IMR-90 (cell line): Measurements from ENCODE around the gene CNPY1. TPM values are rescaled to one million over a fixed set of nuclear protein-coding genes. Genes with fewer than 3 reads are reported as not detected.

Source experiments
- ATAC-seq: fragments of 200-7000 bp; cut with Tn5 transposase; 2 replicates; pipeline ENCODE4 v1.9.1; 2020; ENCODE audit warnings: low read depth, mild to moderate bottlenecking, moderate library complexity
- BruUV-seq: library from RNA; stranded (reverse); fragments of 400-500 nt; replicated peaks from 2 replicates; lab custom pipeline; 2021; lab: Mats Ljungman, UMichigan
- CTCF ChIA-PET: fragments of 300-600 bp; formaldehyde crosslinking; extraction: SDS; loops from one replicate; lab custom pipeline; 2021; ENCODE audit warnings: antibody characterized with exemption; lab: Yijun Ruan, JAX
- POLR2A ChIA-PET: fragments of 300-600 bp; sonication (Branson Sonifier 250); formaldehyde crosslinking; loops from one replicate; lab custom pipeline; 2022; ENCODE audit warnings: antibody characterized with exemption; ENCODE audit not compliant: unreplicated experiment; lab: Charles Lee
- DNase-seq: peaks from one replicate; pipeline ENCODE4 v3.0.0; 2013
- H2AFZ ChIP-seq: replicated peaks from 2 replicates; pipeline ENCODE3; 2013; ENCODE audit warnings: low read length, mild to moderate bottlenecking; ENCODE audit not compliant: poor library complexity
- H2AK5ac ChIP-seq: 2 replicates; pipeline ENCODE4 v1.6.1; 2013; ENCODE audit warnings: low read depth, low read length, inconsistent platforms
- H2AK9ac ChIP-seq: replicated peaks from 2 replicates; pipeline ENCODE3; 2013; ENCODE audit warnings: mild to moderate bottlenecking, low read depth, low read length, moderate library complexity; ENCODE audit not compliant: poor library complexity
- H2BK120ac ChIP-seq: 2 replicates; pipeline ENCODE4 v1.6.1; 2013; ENCODE audit warnings: low read depth, low read length, inconsistent platforms
- H2BK15ac ChIP-seq: 3 replicates; pipeline ENCODE4 v1.6.1; 2013; ENCODE audit warnings: low read depth, low read length, inconsistent platforms
- H2BK20ac ChIP-seq: 2 replicates; pipeline ENCODE4 v1.6.1; 2013; ENCODE audit warnings: low read depth, mild to moderate bottlenecking, inconsistent platforms, low read length, moderate library complexity
- H2BK5ac ChIP-seq: 2 replicates; pipeline ENCODE4 v1.6.1; 2013; ENCODE audit warnings: mild to moderate bottlenecking, low read depth, low read length, inconsistent platforms; ENCODE audit not compliant: poor library complexity, severe bottlenecking
- H3K14ac ChIP-seq: replicated peaks from 2 replicates; pipeline ENCODE4 v1.6.1; 2013; ENCODE audit warnings: low read depth, low read length, inconsistent platforms
- H3K18ac ChIP-seq: 2 replicates; pipeline ENCODE4 v1.6.1; 2013; ENCODE audit warnings: low read depth, low read length, control low read depth
- H3K23ac ChIP-seq: 2 replicates; pipeline ENCODE4 v1.6.1; 2013; ENCODE audit warnings: low read depth, low read length, inconsistent platforms
- H3K27ac ChIP-seq: 2 replicates; pipeline ENCODE4 v1.5.1; 2013; ENCODE audit warnings: mild to moderate bottlenecking, control low read depth, low read length; ENCODE audit not compliant: insufficient read depth
- H3K27me3 ChIP-seq: 2 replicates; pipeline ENCODE4 v1.6.1; 2013; ENCODE audit warnings: low read length; ENCODE audit not compliant: control insufficient read depth, insufficient read depth
- H3K36me3 ChIP-seq: 2 replicates; pipeline ENCODE4 v1.6.1; 2013; ENCODE audit warnings: low read length, mixed read lengths; ENCODE audit not compliant: control insufficient read depth, insufficient read depth
- H3K4ac ChIP-seq: 2 replicates; pipeline ENCODE4 v1.6.1; 2013; ENCODE audit warnings: low read depth, low read length, inconsistent platforms
- H3K4me1 ChIP-seq: 2 replicates; pipeline ENCODE4 v1.6.1; 2013; ENCODE audit warnings: low read length, mixed read lengths; ENCODE audit not compliant: control insufficient read depth, insufficient read depth
- H3K4me2 ChIP-seq: 2 replicates; pipeline ENCODE4 v1.6.1; 2013; ENCODE audit warnings: low read depth, mild to moderate bottlenecking, control low read depth, low read length, moderate library complexity
- H3K4me3 ChIP-seq: 2 replicates; pipeline ENCODE4 v1.5.1; 2013; ENCODE audit warnings: low read depth, mild to moderate bottlenecking, control low read depth, low read length, moderate library complexity; ENCODE audit not compliant: insufficient read depth
- H3K56ac ChIP-seq: 2 replicates; pipeline ENCODE4 v1.6.1; 2013; ENCODE audit warnings: low read length, inconsistent platforms; ENCODE audit not compliant: insufficient read depth; ENCODE audit errors: extremely low read depth
- H3K79me1 ChIP-seq, 2 experiments: 2 replicates each; pipeline ENCODE4 v1.6.1; 2013; ENCODE audit warnings: low read length in 2 of 2, inconsistent platforms in 1 of 2, low read depth in 1 of 2
- H3K9ac ChIP-seq: 2 replicates; pipeline ENCODE4 v1.6.1; 2013; ENCODE audit warnings: low read depth, low read length, control low read depth
- H3K9me1 ChIP-seq: 2 replicates; pipeline ENCODE4 v1.6.1; 2013; ENCODE audit warnings: low read length, inconsistent platforms; ENCODE audit not compliant: insufficient read depth
- H3K9me3 ChIP-seq: 2 replicates; pipeline ENCODE4 v1.6.1; 2013; ENCODE audit warnings: low read length; ENCODE audit not compliant: control insufficient read depth, insufficient read depth
- H4K20me1 ChIP-seq: 2 replicates; pipeline ENCODE4 v1.6.1; 2013; ENCODE audit warnings: low read length, inconsistent platforms; ENCODE audit not compliant: insufficient read depth
- H4K5ac ChIP-seq: 2 replicates; pipeline ENCODE4 v1.6.1; 2013; ENCODE audit warnings: mild to moderate bottlenecking, low read depth, low read length, control low read depth
- H4K8ac ChIP-seq, 2 experiments: 2 replicates each; pipeline ENCODE4 v1.6.1; 2013; ENCODE audit warnings: low read depth in 2 of 2, low read length in 2 of 2, control low read depth in 1 of 2, inconsistent platforms in 1 of 2
- H4K91ac ChIP-seq: 2 replicates; pipeline ENCODE4 v1.6.1; 2013; ENCODE audit warnings: low read depth, low read length, inconsistent platforms; ENCODE audit not compliant: insufficient read depth
- BHLHE40 ChIP-seq: fragments of 150-350 bp; IDR thresholded peaks from 2 replicates; pipeline ENCODE4 v1.6.1; 2016; ENCODE audit warnings: mild to moderate bottlenecking, low read depth, low read length
- CEBPB ChIP-seq: IDR thresholded peaks from 2 replicates; pipeline ENCODE4 v1.6.1; 2012; ENCODE audit warnings: low read depth, low read length, improper control_type of control experiment
- ELK1 ChIP-seq: fragments of 150-350 bp; IDR thresholded peaks from 2 replicates; pipeline ENCODE4 v1.6.1; 2016; ENCODE audit warnings: low read depth, mild to moderate bottlenecking, low read length, moderate library complexity, borderline replicate concordance
- FOS ChIP-seq: fragments of 150-350 bp; IDR thresholded peaks from 2 replicates; pipeline ENCODE4 v1.6.1; 2016; ENCODE audit warnings: low read depth, low read length
- MAFK ChIP-seq: IDR thresholded peaks from 2 replicates; pipeline ENCODE4 v1.6.1; 2012; ENCODE audit warnings: low read depth, low read length, improper control_type of control experiment
- MAZ ChIP-seq: IDR thresholded peaks from 2 replicates; pipeline ENCODE4 v1.6.1; 2012; ENCODE audit warnings: low read depth, mild to moderate bottlenecking, low read length, improper control_type of control experiment, moderate library complexity, borderline replicate concordance
- MXI1 ChIP-seq: IDR thresholded peaks from 2 replicates; pipeline ENCODE4 v1.6.1; 2012; ENCODE audit warnings: low read depth, mild to moderate bottlenecking, low read length, moderate library complexity, borderline replicate concordance
- NFE2L2 ChIP-seq: fragments of 150-350 bp; IDR thresholded peaks from 2 replicates; pipeline ENCODE4 v1.6.1; 2016; ENCODE audit warnings: low read depth, mild to moderate bottlenecking, low read length
- POLR2A ChIP-seq: IDR thresholded peaks from 2 replicates; pipeline ENCODE4 v1.6.1; 2012; ENCODE audit warnings: mild to moderate bottlenecking, low read depth, low read length
- RAD21 ChIP-seq: IDR thresholded peaks from 2 replicates; pipeline ENCODE4 v1.6.1; 2012; ENCODE audit warnings: low read length, improper control_type of control experiment
- RCOR1 ChIP-seq: IDR thresholded peaks from 2 replicates; pipeline ENCODE4 v1.6.1; 2012; ENCODE audit warnings: mild to moderate bottlenecking, low read length, improper control_type of control experiment; ENCODE audit not compliant: insufficient replicate concordance
- RFX5 ChIP-seq: IDR thresholded peaks from 2 replicates; pipeline ENCODE4 v1.8.0; 2012; ENCODE audit warnings: low read depth, mild to moderate bottlenecking, low read length, moderate library complexity
- SMC3 ChIP-seq: fragments of 150-350 bp; IDR thresholded peaks from 2 replicates; pipeline ENCODE4 v1.6.1; 2016; ENCODE audit warnings: low read depth, mild to moderate bottlenecking, antibody characterized with exemption, low read length, moderate library complexity
- WGBS, 2 experiments: methylation state at CpG; one replicate each; pipeline versions ENCODE4 v1.1.5 to v1.1.7; 2013; ENCODE audit warnings: missing lambda C conversion rate in 2 of 2; ENCODE audit not compliant: insufficient read length in 1 of 2; ENCODE audit errors: extremely low coverage in 2 of 2; 5-methylcytosine and 5-hydroxymethylcytosine counted together
- dilution Hi-C: fragments of 300-500 bp; cut with HindIII; formaldehyde crosslinking; loops from one replicate; pipeline ENCODE4 v1.14.3; 2018; ENCODE audit warnings: low sequenced_read_pairs; ENCODE audit not compliant: unreplicated experiment
- in situ Hi-C: fragments of 300-500 bp; cut with MboI; formaldehyde crosslinking; loops from 3 replicates; pipeline ENCODE4 v1.14.3; 2019; ENCODE audit warnings: low sequenced_read_pairs, inconsistent platforms, mixed read lengths
- intact Hi-C: fragments of 100-400 bp; cut with micrococcal nuclease; formaldehyde crosslinking; loops from 2 replicates; pipeline ENCODE4 v1.10.0; 2022
- polyA plus RNA-seq, 3 experiments: library from polyadenylated mRNA; depleted of rRNA; stranded (reverse); fragments of >200 nt; gene quantifications; 2 replicates each; pipeline ENCODE4 v1.2.3, GENCODE V29; 2012; ENCODE audit warnings: low replicate concordance in 1 of 3
- total RNA-seq: library from RNA; depleted of rRNA; stranded (reverse); fragments of >200 nt; gene quantifications from 2 replicates; pipeline ENCODE4 v1.2.3, GENCODE V29; 2012
- TF ChIP-seq, protein P1 (sequence below): fragments of 150-350 bp; IDR thresholded peaks from 2 replicates; pipeline ENCODE4 v1.6.1; 2017; ENCODE audit warnings: mild to moderate bottlenecking, antibody characterized with exemption, low read length, low read depth

CNPY1 gene
- total and polyA plus RNA-seq, 2 of the 4 experiments (the other 2 are of a cell fraction), result not detected

DNA sequence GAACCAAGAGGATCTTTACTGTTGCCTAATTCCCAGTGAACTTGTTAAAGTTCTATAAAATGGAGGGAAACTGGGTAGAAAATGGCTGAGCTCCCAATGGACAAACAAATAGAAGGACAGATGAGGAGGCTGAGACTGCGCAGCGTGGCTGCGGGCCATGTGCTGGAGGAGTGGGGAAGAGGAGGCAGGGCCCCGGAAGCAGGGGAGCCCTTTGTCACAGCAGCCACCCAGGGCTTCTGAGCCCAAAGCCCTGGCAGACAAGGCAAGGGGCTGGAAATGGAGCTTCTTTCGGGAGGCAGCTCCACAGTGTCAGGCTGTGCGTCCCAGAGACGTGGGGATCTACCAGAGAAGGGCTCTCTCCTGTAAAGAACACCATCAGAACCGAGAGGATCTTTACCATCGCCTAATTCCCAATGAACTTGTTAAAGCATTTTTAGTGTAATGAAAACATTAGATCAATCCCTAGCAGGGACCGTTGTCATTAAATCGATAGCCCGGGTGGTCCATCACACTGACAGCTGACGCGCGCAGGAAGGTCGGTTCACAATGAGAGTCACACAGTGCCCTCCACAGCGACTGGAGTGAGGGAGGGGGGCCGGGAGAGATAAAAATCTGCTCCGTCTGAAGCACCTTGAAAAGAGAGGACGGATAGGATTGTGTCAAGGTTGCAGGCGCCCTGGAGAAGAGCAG is 14.0 kb upstream of the CNPY1 start:
- no peaks in the 10 kb centered on the region for H3K9me1 ChIP-seq
- H3K79me1 ChIP-seq, result no peaks in the 10 kb centered on the region
- ATAC-seq (no peak), DNase-seq (no peak)
- H3K9me3 ChIP-seq, result no peaks in the 10 kb centered on the region
- BruUV-seq, result no TSS peak
- H4K91ac ChIP-seq, result no peak overlapping the region
- H2AK5ac ChIP-seq, result no peak overlapping the region
- in situ Hi-C loops, result no loop called here
- H3K27me3 ChIP-seq, result no peaks in the 10 kb centered on the region; the same call in 1 of the 2 replicates
- no peak overlapping the region for H2AFZ ChIP-seq
- H3K4me2 ChIP-seq, result no peak overlapping the region
- dilution Hi-C loops, result no loop called here
- POLR2A ChIA-PET, result no interaction called here
- H3K4ac ChIP-seq, result no peak overlapping the region
- no peak overlapping the region for H2AK9ac ChIP-seq
- no peak overlapping the region for H2BK15ac ChIP-seq
- no peak overlapping the region for H3K18ac ChIP-seq
- H4K5ac ChIP-seq, result no peak overlapping the region
- H3K9ac ChIP-seq, result no peak overlapping the region
- no peak for TF ChIP-seq BHLHE40
- TF ChIP-seq ELK1, result no peak
- no peak for TF ChIP-seq SMC3
- no peak for TF ChIP-seq MAZ
- TF ChIP-seq POLR2A, result no peak
- TF ChIP-seq RFX5, result no peak
- no peak for TF ChIP-seq NFE2L2
- no peak for TF ChIP-seq MAFK
- TF ChIP-seq RAD21, result no peak
- TF ChIP-seq, protein P1, sequence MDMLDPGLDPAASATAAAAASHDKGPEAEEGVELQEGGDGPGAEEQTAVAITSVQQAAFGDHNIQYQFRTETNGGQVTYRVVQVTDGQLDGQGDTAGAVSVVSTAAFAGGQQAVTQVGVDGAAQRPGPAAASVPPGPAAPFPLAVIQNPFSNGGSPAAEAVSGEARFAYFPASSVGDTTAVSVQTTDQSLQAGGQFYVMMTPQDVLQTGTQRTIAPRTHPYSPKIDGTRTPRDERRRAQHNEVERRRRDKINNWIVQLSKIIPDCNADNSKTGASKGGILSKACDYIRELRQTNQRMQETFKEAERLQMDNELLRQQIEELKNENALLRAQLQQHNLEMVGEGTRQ, result no peak
- TF ChIP-seq MXI1, result no peak
- no peak for TF ChIP-seq FOS
- TF ChIP-seq CEBPB, result no peak
- TF ChIP-seq RCOR1, result no peak
- no peak overlapping the region for H2BK5ac ChIP-seq
- no peaks in the 10 kb centered on the region for H4K20me1 ChIP-seq
- H3K4me3 ChIP-seq, result no peak overlapping the region
- H3K56ac ChIP-seq, result no peak overlapping the region
- H3K36me3 ChIP-seq, result no peaks in the 10 kb centered on the region
- H2BK20ac ChIP-seq, result no peak overlapping the region
- intact Hi-C loops, result no loop called here
- WGBS, 2 experiments, result 48% methylated on average over 4 of the region's 21 CpGs; no CpG with 5 or more reads in 1 of the 2 experiments
- H3K23ac ChIP-seq, result no peak overlapping the region
- H3K14ac ChIP-seq, result no peak overlapping the region
- no peak overlapping the region for H4K8ac ChIP-seq
- CTCF ChIA-PET, result no interaction called here
- no peak overlapping the region for H3K27ac ChIP-seq
- no peak overlapping the region for H2BK120ac ChIP-seq
- no peaks in the 10 kb centered on the region for H3K4me1 ChIP-seq
